ENCODE measurements around the gene RRAGD.

DNA sequence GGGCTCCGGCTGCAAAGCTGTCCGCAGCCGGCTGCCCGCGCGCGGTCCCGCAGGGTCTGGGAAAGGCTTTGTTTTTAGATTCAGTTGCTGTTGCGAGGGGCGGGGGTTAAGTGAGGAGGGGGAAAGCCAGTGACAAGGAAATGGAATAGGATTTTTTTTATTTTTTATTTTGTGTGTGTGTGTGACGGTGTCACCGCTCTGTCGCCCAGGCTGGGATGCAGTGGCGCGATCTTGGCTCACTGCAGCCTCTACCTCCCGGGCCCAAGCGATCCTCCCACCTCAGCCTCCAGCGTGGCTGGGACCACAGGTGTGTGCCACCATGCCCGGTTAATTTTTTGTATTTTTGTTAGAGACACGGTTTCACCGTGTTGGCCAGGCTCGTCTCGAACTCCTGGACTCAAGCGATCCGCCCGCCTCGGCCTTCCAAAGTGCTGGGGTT lies 58.9 kb downstream of the RRAGD start:
- TF ChIP-seq, protein P1, sequence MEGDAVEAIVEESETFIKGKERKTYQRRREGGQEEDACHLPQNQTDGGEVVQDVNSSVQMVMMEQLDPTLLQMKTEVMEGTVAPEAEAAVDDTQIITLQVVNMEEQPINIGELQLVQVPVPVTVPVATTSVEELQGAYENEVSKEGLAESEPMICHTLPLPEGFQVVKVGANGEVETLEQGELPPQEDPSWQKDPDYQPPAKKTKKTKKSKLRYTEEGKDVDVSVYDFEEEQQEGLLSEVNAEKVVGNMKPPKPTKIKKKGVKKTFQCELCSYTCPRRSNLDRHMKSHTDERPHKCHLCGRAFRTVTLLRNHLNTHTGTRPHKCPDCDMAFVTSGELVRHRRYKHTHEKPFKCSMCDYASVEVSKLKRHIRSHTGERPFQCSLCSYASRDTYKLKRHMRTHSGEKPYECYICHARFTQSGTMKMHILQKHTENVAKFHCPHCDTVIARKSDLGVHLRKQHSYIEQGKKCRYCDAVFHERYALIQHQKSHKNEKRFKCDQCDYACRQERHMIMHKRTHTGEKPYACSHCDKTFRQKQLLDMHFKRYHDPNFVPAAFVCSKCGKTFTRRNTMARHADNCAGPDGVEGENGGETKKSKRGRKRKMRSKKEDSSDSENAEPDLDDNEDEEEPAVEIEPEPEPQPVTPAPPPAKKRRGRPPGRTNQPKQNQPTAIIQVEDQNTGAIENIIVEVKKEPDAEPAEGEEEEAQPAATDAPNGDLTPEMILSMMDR (IDR thresholded peaks at IDR 0.05 in 4 of 5, conservative IDR thresholded peaks at IDR 0.05 in 1 of 5): no peak
- TF ChIP-seq POLR2A (IDR thresholded peaks at IDR 0.05): no peak
